ENCODE results near the gene FAP.

DNA sequence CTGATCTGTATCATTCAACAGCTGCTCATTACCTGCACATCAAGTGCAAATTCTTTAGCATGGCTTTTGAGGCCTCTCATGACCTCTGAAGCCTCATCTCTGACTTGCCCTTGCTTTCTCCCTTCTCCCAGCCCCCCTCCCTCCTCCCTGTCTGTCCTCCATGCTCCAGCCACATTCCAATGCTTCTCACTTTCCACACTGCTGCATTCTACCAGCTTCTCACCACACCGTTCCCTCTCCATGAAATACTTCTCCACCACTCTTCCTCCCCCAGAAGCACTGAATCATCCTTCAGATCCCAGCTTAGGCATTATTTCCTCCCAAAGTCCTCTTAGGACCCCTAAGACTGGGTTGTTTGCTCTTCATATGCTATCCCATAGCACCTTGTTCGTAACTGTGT, 118.1 kb downstream of the FAP start:
- TF ChIP-seq, protein P1, sequence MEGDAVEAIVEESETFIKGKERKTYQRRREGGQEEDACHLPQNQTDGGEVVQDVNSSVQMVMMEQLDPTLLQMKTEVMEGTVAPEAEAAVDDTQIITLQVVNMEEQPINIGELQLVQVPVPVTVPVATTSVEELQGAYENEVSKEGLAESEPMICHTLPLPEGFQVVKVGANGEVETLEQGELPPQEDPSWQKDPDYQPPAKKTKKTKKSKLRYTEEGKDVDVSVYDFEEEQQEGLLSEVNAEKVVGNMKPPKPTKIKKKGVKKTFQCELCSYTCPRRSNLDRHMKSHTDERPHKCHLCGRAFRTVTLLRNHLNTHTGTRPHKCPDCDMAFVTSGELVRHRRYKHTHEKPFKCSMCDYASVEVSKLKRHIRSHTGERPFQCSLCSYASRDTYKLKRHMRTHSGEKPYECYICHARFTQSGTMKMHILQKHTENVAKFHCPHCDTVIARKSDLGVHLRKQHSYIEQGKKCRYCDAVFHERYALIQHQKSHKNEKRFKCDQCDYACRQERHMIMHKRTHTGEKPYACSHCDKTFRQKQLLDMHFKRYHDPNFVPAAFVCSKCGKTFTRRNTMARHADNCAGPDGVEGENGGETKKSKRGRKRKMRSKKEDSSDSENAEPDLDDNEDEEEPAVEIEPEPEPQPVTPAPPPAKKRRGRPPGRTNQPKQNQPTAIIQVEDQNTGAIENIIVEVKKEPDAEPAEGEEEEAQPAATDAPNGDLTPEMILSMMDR (conservative IDR thresholded peaks at IDR 0.05 in 1 of 2, IDR thresholded peaks at IDR 0.05 in 1 of 2; ENCODE audit: extremely low read depth in 1 of 2, insufficient read depth in 1 of 2, low read depth in 1 of 2, low read length in 2 of 2) = no peak
- TF ChIP-seq EZH2 (IDR thresholded peaks at IDR 0.05; ENCODE audit: borderline replicate concordance, low read length) = no peak
